Measurements from ENCODE around the gene FH. TPM values are rescaled to one million over a fixed set of nuclear protein-coding genes. Genes with fewer than 3 reads are reported as not detected.

The FH gene
- polyA plus RNA-seq, 1 donor (not counting 4 experiments of a cell fraction or from before 2014, with no cell fraction given) = 101 TPM

DNA sequence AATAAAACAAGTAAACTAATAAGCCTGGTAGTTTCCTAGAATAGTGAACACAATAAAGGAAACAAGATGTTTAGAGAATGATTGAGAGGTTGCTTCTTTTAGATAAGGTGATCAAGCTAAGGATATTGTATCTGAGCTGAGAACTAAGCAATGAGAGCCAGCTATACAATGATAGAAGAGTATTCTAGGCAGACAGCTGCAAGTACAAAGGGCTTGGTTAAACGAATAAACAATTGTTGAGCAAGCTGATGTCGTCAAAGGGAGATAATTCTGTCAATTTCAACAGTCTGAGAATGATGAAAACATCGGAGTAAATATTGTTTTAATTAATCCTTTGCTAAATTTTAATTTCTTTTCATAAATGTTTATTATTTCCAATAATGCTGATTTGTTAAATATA lies 5.5 kb upstream of the FH start:
- no peak overlapping the region for H3K9ac ChIP-seq (ENCODE audit: control insufficient read depth, extremely low read depth, insufficient read depth, low read length)
- no peak for FAIRE-seq
- H3K9me1 ChIP-seq (ENCODE audit: control insufficient read depth, extremely low read depth, insufficient read depth, low read length) = no peaks in the 10 kb centered on the region
- no peak overlapping the region for H2AFZ ChIP-seq (ENCODE audit: control insufficient read depth, low read length)
- dilution Hi-C loops (cut with MboI; ENCODE audit: extremely low pct_ligation_motif_present, low sequenced_read_pairs) = no loop called here
- no peak overlapping the region for H3K4me3 ChIP-seq (ENCODE audit: control insufficient read depth in 2 of 3, extremely low read depth in 1 of 3, insufficient read depth in 2 of 3, low read depth in 1 of 3, low read length in 3 of 3)
- no peaks in the 10 kb centered on the region for H3K4me1 ChIP-seq (ENCODE audit: control insufficient read depth, extremely low read depth, insufficient read depth, low read length)
- H3K27ac ChIP-seq (ENCODE audit: control insufficient read depth, insufficient read depth, low read length) = no peak overlapping the region
- H3K9me3 ChIP-seq (ENCODE audit: control insufficient read depth, low read depth, low read length) = no peaks in the 10 kb centered on the region
- no peaks in the 10 kb centered on the region for H4K20me1 ChIP-seq (ENCODE audit: control insufficient read depth, extremely low read depth, insufficient read depth, low read length)
- no peaks in the 10 kb centered on the region for H3K27me3 ChIP-seq (ENCODE audit: control insufficient read depth, extremely low read depth, insufficient read depth, low read length)
- DNase-seq (ENCODE audit: low read depth, low spot score) = no peak
- TF ChIP-seq, protein P1, sequence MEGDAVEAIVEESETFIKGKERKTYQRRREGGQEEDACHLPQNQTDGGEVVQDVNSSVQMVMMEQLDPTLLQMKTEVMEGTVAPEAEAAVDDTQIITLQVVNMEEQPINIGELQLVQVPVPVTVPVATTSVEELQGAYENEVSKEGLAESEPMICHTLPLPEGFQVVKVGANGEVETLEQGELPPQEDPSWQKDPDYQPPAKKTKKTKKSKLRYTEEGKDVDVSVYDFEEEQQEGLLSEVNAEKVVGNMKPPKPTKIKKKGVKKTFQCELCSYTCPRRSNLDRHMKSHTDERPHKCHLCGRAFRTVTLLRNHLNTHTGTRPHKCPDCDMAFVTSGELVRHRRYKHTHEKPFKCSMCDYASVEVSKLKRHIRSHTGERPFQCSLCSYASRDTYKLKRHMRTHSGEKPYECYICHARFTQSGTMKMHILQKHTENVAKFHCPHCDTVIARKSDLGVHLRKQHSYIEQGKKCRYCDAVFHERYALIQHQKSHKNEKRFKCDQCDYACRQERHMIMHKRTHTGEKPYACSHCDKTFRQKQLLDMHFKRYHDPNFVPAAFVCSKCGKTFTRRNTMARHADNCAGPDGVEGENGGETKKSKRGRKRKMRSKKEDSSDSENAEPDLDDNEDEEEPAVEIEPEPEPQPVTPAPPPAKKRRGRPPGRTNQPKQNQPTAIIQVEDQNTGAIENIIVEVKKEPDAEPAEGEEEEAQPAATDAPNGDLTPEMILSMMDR (optimal IDR thresholded peaks at IDR 0.05 in 1 of 3, IDR thresholded peaks at IDR 0.05 in 1 of 3, conservative IDR thresholded peaks at IDR 0.05 in 1 of 3; ENCODE audit: extremely low read depth in 1 of 3, insufficient read depth in 2 of 3, low read length in 3 of 3) = no peak
- no peak for TF ChIP-seq EZH2 (IDR thresholded peaks at IDR 0.05; ENCODE audit: low read length)
- H3K79me2 ChIP-seq (ENCODE audit: control insufficient read depth, insufficient read depth, low read length) = no peaks in the 10 kb centered on the region
- no peak overlapping the region for H3K4me2 ChIP-seq (ENCODE audit: control insufficient read depth, extremely low read depth, insufficient read depth, low read depth, low read length)
- H3K36me3 ChIP-seq (ENCODE audit: control insufficient read depth in 2 of 2, extremely low read depth in 1 of 2, insufficient read depth in 2 of 2, low read length in 2 of 2) = no peaks in the 10 kb centered on the region

DNA sequence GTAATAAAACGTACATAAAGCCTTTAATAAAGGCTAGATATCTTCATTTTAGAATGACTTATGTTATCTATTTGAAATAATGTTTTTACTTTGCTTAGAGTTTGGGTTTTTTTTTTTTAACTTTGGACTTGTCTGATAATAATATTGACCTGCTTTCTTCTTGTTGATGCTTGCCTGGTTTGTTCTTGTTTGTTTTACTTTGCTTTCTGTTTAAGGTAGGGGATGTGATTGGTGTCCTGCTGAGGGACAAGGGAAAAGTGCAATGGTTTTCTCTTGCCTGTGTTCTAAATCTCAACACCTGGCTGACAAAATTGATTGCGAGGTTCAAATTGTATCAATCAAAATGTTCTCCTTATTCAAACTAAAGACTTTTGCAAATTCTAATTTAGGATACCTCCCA lies 2.2 kb upstream of the FH start:
- peaks cover 0 to 3% of the 10 kb centered on the region in 2 experiments for H3K36me3 ChIP-seq (ENCODE audit: control insufficient read depth in 2 of 2, extremely low read depth in 1 of 2, insufficient read depth in 2 of 2, low read length in 2 of 2)
- TF ChIP-seq, protein P1 (optimal IDR thresholded peaks at IDR 0.05 in 1 of 3, IDR thresholded peaks at IDR 0.05 in 1 of 3, conservative IDR thresholded peaks at IDR 0.05 in 1 of 3; ENCODE audit: extremely low read depth in 1 of 3, insufficient read depth in 2 of 3, low read length in 3 of 3) = no peak
- TF ChIP-seq EZH2 (IDR thresholded peaks at IDR 0.05; ENCODE audit: low read length) = no peak
- FAIRE-seq (no peak), DNase-seq (ENCODE audit: low read depth, low spot score) (no peak)
- H3K79me2 ChIP-seq (ENCODE audit: control insufficient read depth, insufficient read depth, low read length) = peaks cover 27% of the 10 kb centered on the region
- H2AFZ ChIP-seq (ENCODE audit: control insufficient read depth, low read length) = no peak overlapping the region
- no peaks in the 10 kb centered on the region for H3K9me1 ChIP-seq (ENCODE audit: control insufficient read depth, extremely low read depth, insufficient read depth, low read length)
- peaks cover 12% of the 10 kb centered on the region for H3K4me1 ChIP-seq (ENCODE audit: control insufficient read depth, extremely low read depth, insufficient read depth, low read length)
- dilution Hi-C loops (cut with MboI; ENCODE audit: extremely low pct_ligation_motif_present, low sequenced_read_pairs) = no loop called here
- no peak overlapping the region for H3K4me3 ChIP-seq (ENCODE audit: control insufficient read depth in 2 of 3, extremely low read depth in 1 of 3, insufficient read depth in 2 of 3, low read depth in 1 of 3, low read length in 3 of 3)
- no peak overlapping the region for H3K4me2 ChIP-seq (ENCODE audit: control insufficient read depth, extremely low read depth, insufficient read depth, low read depth, low read length)
- H3K27me3 ChIP-seq (ENCODE audit: control insufficient read depth, extremely low read depth, insufficient read depth, low read length) = no peaks in the 10 kb centered on the region
- no peaks in the 10 kb centered on the region for H4K20me1 ChIP-seq (ENCODE audit: control insufficient read depth, extremely low read depth, insufficient read depth, low read length)
- H3K27ac ChIP-seq (ENCODE audit: control insufficient read depth, insufficient read depth, low read length) = no peak overlapping the region
- no peaks in the 10 kb centered on the region for H3K9me3 ChIP-seq (ENCODE audit: control insufficient read depth, low read depth, low read length)
- no peak overlapping the region for H3K9ac ChIP-seq (ENCODE audit: control insufficient read depth, extremely low read depth, insufficient read depth, low read length)

All from keratinocyte (primary cell).